Pons (tissue), 1 donor: ENCODE data around the gene MUC5B.
"Not testable (repeated sequence)": the region's sequence is repeated elsewhere in the genome, so short reads cannot be mapped to it uniquely, and the experiment has no call there.

Source experiments
- DNase-seq: peaks from one replicate; pipeline ENCODE4 v3.0.0-alpha.2; 2016; ENCODE audit warnings: low spot score

The MUC5B gene

GRCh38 chr11:1203505-1204271, 19.2 kb upstream of the MUC5B start:
- no peak for DNase-seq

- DNase-seq = no peak
Measured at GRCh38 chr11:1204381-1205101, 18.3 kb upstream of the MUC5B start.

GRCh38 chr11:1205121-1205986, 17.5 kb upstream of the MUC5B start:
- DNase-seq = no peak

- DNase-seq = no peak
Measured at GRCh38 chr11:1205987-1206331, 16.9 kb upstream of the MUC5B start.

GRCh38 chr11:1206391-1207271, 16.2 kb upstream of the MUC5B start:
- DNase-seq = no peak

- no peak for DNase-seq
Measured at GRCh38 chr11:1207401-1208143, 15.3 kb upstream of the MUC5B start.

- no peak for DNase-seq
Measured at GRCh38 chr11:1208144-1208393, 14.8 kb upstream of the MUC5B start.

GRCh38 chr11:1208394-1209261, 14.2 kb upstream of the MUC5B start:
- no peak for DNase-seq

GRCh38 chr11:1209371-1210057, 13.4 kb upstream of the MUC5B start:
- DNase-seq = no peak

- no peak for DNase-seq
Measured at GRCh38 chr11:1211838-1212237, 11.0 kb upstream of the MUC5B start.

- DNase-seq = not testable (repeated sequence)
Measured at GRCh38 chr11:1215826-1216225, 7.0 kb upstream of the MUC5B start.

- DNase-seq = no peak
Measured at GRCh38 chr11:1217151-1217550, 5.7 kb upstream of the MUC5B start.

GRCh38 chr11:1218256-1218787, 4.5 kb upstream of the MUC5B start:
- no peak for DNase-seq

GRCh38 chr11:1218788-1219445, 3.9 kb upstream of the MUC5B start:
- no peak for DNase-seq

- DNase-seq = no peak
Measured at GRCh38 chr11:1219446-1219833, 3.4 kb upstream of the MUC5B start.

GRCh38 chr11:1219834-1220815, 2.7 kb upstream of the MUC5B start:
- DNase-seq = no peak

- no peak for DNase-seq
Measured at GRCh38 chr11:1220941-1221721, 1.7 kb upstream of the MUC5B start.
